ENCODE results near the gene ERBB4. TPM values are rescaled to one million over a fixed set of nuclear protein-coding genes. Genes with fewer than 3 reads are reported as not detected.

The ERBB4 gene
- total RNA-seq, 1 donor from 2014 or later: 2.6 TPM

DNA sequence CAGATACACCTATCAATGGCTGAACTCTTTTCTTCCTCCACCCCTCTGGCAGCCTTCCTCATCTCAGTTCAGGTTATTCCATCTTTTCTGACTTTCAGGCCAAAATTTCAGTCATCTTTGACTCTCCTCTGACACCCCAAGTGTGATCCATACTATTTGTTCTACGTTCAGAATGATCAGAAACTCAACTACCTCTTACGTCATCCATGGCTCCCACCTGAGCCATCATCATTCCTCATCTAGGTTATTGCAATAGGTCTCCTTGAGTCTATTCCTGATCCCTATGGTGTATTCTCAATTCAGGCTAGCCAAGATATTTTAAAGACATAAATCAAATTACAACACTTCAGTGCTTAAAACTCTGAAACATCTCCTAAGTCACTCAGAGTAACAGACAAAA is 589.7 kb downstream of the ERBB4 start:
- H3K36me3 ChIP-seq (ENCODE audit: control insufficient read depth, insufficient read depth, low read length): no peaks in the 10 kb centered on the region
- TF ChIP-seq, protein P1, sequence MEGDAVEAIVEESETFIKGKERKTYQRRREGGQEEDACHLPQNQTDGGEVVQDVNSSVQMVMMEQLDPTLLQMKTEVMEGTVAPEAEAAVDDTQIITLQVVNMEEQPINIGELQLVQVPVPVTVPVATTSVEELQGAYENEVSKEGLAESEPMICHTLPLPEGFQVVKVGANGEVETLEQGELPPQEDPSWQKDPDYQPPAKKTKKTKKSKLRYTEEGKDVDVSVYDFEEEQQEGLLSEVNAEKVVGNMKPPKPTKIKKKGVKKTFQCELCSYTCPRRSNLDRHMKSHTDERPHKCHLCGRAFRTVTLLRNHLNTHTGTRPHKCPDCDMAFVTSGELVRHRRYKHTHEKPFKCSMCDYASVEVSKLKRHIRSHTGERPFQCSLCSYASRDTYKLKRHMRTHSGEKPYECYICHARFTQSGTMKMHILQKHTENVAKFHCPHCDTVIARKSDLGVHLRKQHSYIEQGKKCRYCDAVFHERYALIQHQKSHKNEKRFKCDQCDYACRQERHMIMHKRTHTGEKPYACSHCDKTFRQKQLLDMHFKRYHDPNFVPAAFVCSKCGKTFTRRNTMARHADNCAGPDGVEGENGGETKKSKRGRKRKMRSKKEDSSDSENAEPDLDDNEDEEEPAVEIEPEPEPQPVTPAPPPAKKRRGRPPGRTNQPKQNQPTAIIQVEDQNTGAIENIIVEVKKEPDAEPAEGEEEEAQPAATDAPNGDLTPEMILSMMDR (IDR thresholded peaks at IDR 0.05; ENCODE audit: insufficient read depth, low read length, poor library complexity, severe bottlenecking): no peak
- H3K27me3 ChIP-seq (ENCODE audit: control insufficient read depth, insufficient read depth, low read length): no peaks in the 10 kb centered on the region
- H3K4me3 ChIP-seq (ENCODE audit: low read depth, low read length): no peak overlapping the region
- no peak for DNase-seq (ENCODE audit: low read depth)

DNA sequence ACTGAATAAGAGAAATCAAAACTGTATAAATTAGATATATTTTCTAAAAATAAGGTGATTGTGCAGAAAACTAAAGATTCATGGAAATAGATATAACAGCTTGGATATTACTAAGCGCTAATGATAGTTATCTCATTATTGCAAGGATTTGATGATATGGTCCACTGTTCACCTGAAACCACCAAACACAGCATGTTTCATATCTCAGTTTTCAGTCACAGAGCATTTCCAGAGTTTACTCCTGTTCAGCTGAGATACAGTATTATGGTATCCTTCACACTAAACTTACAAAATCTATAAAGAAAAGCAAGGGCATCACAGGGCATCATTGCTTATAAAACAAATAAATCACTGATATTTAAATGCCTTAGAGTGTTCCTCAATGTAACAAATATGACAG is 591.6 kb downstream of the ERBB4 start:
- TF ChIP-seq, protein P1 (IDR thresholded peaks at IDR 0.05; ENCODE audit: insufficient read depth, low read length, poor library complexity, severe bottlenecking): no peak
- no peaks in the 10 kb centered on the region for H3K27me3 ChIP-seq (ENCODE audit: control insufficient read depth, insufficient read depth, low read length)
- no peaks in the 10 kb centered on the region for H3K36me3 ChIP-seq (ENCODE audit: control insufficient read depth, insufficient read depth, low read length)
- DNase-seq (ENCODE audit: low read depth): no peak
- H3K4me3 ChIP-seq (ENCODE audit: low read depth, low read length): no peak overlapping the region

DNA sequence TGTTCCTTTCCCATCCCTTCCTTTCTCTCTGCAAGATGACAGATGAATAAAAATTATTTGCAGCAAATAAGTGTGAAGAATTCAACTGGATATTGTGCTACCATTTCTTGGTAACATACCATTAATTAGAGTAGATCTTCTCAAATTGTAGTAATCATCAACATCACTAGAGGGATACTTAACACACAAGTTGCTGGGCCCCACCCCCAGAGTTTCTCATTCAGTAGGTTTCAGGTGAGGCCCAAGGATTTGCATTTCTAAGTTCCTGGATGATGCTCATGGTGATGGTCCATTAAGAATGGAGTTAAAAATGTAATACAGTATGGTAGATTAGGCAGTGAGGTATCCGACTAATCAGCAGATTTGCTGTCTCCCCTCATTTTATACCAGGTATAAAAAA is 594.0 kb downstream of the ERBB4 start:
- Histone ChIP-seq H3K4me3 (ENCODE audit: low read depth, low read length) (no peak overlapping the region), H3K27me3 (ENCODE audit: control insufficient read depth, insufficient read depth, low read length) (no peaks in the 10 kb centered on the region), H3K36me3 (ENCODE audit: control insufficient read depth, insufficient read depth, low read length) (no peaks in the 10 kb centered on the region)
- TF ChIP-seq, protein P1 (IDR thresholded peaks at IDR 0.05; ENCODE audit: insufficient read depth, low read length, poor library complexity, severe bottlenecking): no peak
- DNase-seq (ENCODE audit: low read depth): no peak

DNA sequence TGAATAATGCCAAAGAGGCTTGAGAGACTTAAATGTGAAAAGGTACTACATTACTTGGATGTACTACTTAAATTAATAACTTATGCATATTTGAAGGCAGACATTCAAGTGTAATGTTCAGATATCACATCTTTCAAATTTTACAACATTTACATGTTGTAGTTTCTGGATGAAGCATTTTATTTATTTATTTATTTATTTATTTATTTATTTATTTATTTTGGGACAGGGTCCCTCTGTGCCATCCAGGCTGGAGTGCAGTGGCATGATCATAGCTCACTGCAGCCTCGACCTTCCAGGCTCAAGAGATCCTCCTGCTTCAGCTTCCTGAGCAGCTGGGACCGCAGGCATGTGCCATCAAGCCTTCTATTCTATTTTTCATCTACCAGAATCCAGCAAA is 596.4 kb downstream of the ERBB4 start:
- H3K27me3 ChIP-seq (ENCODE audit: control insufficient read depth, insufficient read depth, low read length): no peaks in the 10 kb centered on the region
- no peak for DNase-seq (ENCODE audit: low read depth)
- TF ChIP-seq, protein P1 (IDR thresholded peaks at IDR 0.05; ENCODE audit: insufficient read depth, low read length, poor library complexity, severe bottlenecking): no peak
- H3K36me3 ChIP-seq (ENCODE audit: control insufficient read depth, insufficient read depth, low read length): no peaks in the 10 kb centered on the region
- no peak overlapping the region for H3K4me3 ChIP-seq (ENCODE audit: low read depth, low read length)

- Histone ChIP-seq H3K36me3 (ENCODE audit: control insufficient read depth, insufficient read depth, low read length) (no peaks in the 10 kb centered on the region), H3K4me3 (ENCODE audit: low read depth, low read length) (no peak overlapping the region), H3K27me3 (ENCODE audit: control insufficient read depth, insufficient read depth, low read length) (no peaks in the 10 kb centered on the region)
- TF ChIP-seq, protein P1 (IDR thresholded peaks at IDR 0.05; ENCODE audit: insufficient read depth, low read length, poor library complexity, severe bottlenecking): no peak
- DNase-seq (ENCODE audit: low read depth): no peak
Measured at GRCh38 chr2:211941216-211941747, 597.3 kb downstream of the ERBB4 start.

GRCh38 chr2:211939177-211939576 is 599.4 kb downstream of the ERBB4 start:
- no peaks in the 10 kb centered on the region for H3K36me3 ChIP-seq (ENCODE audit: control insufficient read depth, insufficient read depth, low read length)
- no peak for DNase-seq (ENCODE audit: low read depth)
- H3K27me3 ChIP-seq (ENCODE audit: control insufficient read depth, insufficient read depth, low read length): no peaks in the 10 kb centered on the region
- TF ChIP-seq, protein P1 (IDR thresholded peaks at IDR 0.05; ENCODE audit: insufficient read depth, low read length, poor library complexity, severe bottlenecking): no peak
- H3K4me3 ChIP-seq (ENCODE audit: low read depth, low read length): no peak overlapping the region

Data from kidney epithelial cell (primary cell).